Measurements from ENCODE around the gene RNASE12.

DNA sequence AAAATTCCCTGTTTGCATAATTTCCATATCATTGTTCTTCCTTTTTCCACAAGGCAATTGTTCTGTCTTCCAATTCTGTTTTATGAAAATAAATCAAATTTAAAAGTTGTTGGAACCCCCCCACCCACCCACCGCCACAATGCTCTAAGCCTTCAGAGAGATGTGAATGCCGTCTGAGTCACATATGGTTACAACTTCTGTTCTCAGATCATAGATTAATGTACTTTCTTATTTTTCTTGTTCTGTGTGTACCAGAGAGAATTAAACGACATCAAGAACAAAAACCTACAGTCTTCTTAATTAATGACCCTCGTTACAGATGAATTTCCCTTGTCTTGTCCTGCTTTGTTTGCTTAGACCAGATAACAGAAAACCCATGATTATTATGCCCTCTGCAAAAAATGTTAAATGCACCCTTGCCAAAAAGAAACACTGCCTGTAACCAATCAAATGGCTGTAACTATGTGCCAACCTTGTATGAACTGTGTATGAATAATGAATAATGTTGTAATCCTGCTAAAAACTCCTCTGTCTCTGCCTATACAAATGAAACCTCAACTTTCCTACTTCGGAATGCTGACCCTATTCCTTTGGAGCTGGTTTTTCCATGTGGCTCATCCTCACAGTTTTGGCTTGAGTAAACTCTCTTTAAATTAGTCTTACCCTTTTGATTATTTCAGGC lies 36.3 kb upstream of the RNASE12 start:
- TF ChIP-seq POLR2A (IDR thresholded peaks at IDR 0.05) (no peak), POLR2AphosphoS5 (IDR thresholded peaks at IDR 0.05) (no peak), EP300 (IDR thresholded peaks at IDR 0.05) (no peak)
- TF ChIP-seq, protein P1, sequence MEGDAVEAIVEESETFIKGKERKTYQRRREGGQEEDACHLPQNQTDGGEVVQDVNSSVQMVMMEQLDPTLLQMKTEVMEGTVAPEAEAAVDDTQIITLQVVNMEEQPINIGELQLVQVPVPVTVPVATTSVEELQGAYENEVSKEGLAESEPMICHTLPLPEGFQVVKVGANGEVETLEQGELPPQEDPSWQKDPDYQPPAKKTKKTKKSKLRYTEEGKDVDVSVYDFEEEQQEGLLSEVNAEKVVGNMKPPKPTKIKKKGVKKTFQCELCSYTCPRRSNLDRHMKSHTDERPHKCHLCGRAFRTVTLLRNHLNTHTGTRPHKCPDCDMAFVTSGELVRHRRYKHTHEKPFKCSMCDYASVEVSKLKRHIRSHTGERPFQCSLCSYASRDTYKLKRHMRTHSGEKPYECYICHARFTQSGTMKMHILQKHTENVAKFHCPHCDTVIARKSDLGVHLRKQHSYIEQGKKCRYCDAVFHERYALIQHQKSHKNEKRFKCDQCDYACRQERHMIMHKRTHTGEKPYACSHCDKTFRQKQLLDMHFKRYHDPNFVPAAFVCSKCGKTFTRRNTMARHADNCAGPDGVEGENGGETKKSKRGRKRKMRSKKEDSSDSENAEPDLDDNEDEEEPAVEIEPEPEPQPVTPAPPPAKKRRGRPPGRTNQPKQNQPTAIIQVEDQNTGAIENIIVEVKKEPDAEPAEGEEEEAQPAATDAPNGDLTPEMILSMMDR (IDR thresholded peaks at IDR 0.05) = no peak

Data from stomach (tissue), 4 donors.